PFSK-1 (cell line): ENCODE measurements around the gene BABAM2.

Experiments
- FOXP2 ChIP-seq: optimal IDR thresholded peaks from 2 replicates; pipeline ENCODE3; 2011; ENCODE audit warnings: borderline replicate concordance, control low read depth, inconsistent platforms; ENCODE audit not compliant: insufficient read depth; ENCODE audit errors: extremely low read length, extremely low read depth
- POLR2AphosphoS5 ChIP-seq: IDR thresholded peaks from 2 replicates; pipeline ENCODE4 v1.6.1; 2012; ENCODE audit warnings: low read depth, mild to moderate bottlenecking, control low read depth, low read length, moderate library complexity
- REST ChIP-seq, 2 experiments: IDR thresholded peaks; 2 replicates each; pipeline versions ENCODE4 v1.6.1 to v1.8.0; 2011 to 2012; ENCODE audit warnings: low read depth in 2 of 2, low read length in 2 of 2, control low read depth in 1 of 2, inconsistent platforms in 1 of 2, mild to moderate bottlenecking in 1 of 2, moderate library complexity in 1 of 2; ENCODE audit not compliant: insufficient read depth in 1 of 2
- SIN3A ChIP-seq: IDR thresholded peaks from 2 replicates; pipeline ENCODE4 v1.6.1; 2012; ENCODE audit warnings: mild to moderate bottlenecking, low read length, moderate library complexity, borderline replicate concordance; ENCODE audit not compliant: insufficient read depth
- TAF1 ChIP-seq: IDR thresholded peaks from 2 replicates; pipeline ENCODE4 v1.6.1; 2012; ENCODE audit warnings: low read length, control low read depth, borderline replicate concordance; ENCODE audit not compliant: insufficient read depth

BABAM2 gene

GRCh38 chr2:28366496-28367282, 476.2 kb downstream of the BABAM2 start:
- TF ChIP-seq POLR2AphosphoS5: no peak
- no peak for TF ChIP-seq TAF1
- no peak for TF ChIP-seq FOXP2
- TF ChIP-seq SIN3A: no peak
- TF ChIP-seq REST (IDR thresholded peaks at IDR 0.05; ENCODE audit: insufficient read depth in 1 of 2, low read depth in 2 of 2, low read length in 2 of 2): peak; percentile 70 to 84

- TF ChIP-seq REST (IDR thresholded peaks at IDR 0.05; ENCODE audit: insufficient read depth in 1 of 2, low read depth in 2 of 2, low read length in 2 of 2) (no peak), POLR2AphosphoS5 (no peak), TAF1 (no peak), SIN3A (no peak), FOXP2 (no peak)
Observed at GRCh38 chr2:28367667-28368356, 477.3 kb downstream of the BABAM2 start.

GRCh38 chr2:28368357-28368798, 477.8 kb downstream of the BABAM2 start:
- TF ChIP-seq SIN3A: no peak
- no peak for TF ChIP-seq TAF1
- TF ChIP-seq FOXP2: no peak
- TF ChIP-seq REST (IDR thresholded peaks at IDR 0.05; ENCODE audit: insufficient read depth in 1 of 2, low read depth in 2 of 2, low read length in 2 of 2): no peak
- TF ChIP-seq POLR2AphosphoS5: no peak

GRCh38 chr2:28369358-28369757, 478.8 kb downstream of the BABAM2 start:
- TF ChIP-seq TAF1 (no peak), SIN3A (no peak), POLR2AphosphoS5 (no peak), REST (IDR thresholded peaks at IDR 0.05; ENCODE audit: insufficient read depth in 1 of 2, low read depth in 2 of 2, low read length in 2 of 2) (no peak), FOXP2 (no peak)
